NCI-H1930 (cell line): ENCODE data around the gene PARD3B.
A peak's percentile ranks its signal among the peaks of the same experiment; 100 is the strongest.
"Not testable (repeated sequence)": the region's sequence is repeated elsewhere in the genome, so short reads cannot be mapped to it uniquely, and the experiment has no call there.

Source experiments
- DNase-seq, 2 experiments: peaks; one replicate each; lab custom pipeline; 2025; lab: John Stamatoyannopoulos, UW

Gene PARD3B

GRCh38 chr2:205193125-205193835 is 648.0 kb downstream of the PARD3B start:
- no peak for DNase-seq

- DNase-seq = peak in 1 of 2 experiments; percentile 12
Observed at GRCh38 chr2:205193836-205194228, 648.6 kb downstream of the PARD3B start.

GRCh38 chr2:205197468-205198139 is 652.3 kb downstream of the PARD3B start:
- DNase-seq = no peak

- no peak for DNase-seq
Observed at GRCh38 chr2:205198140-205198525, 652.9 kb downstream of the PARD3B start.

GRCh38 chr2:205199165-205199850 is 654.0 kb downstream of the PARD3B start:
- DNase-seq = no peak

GRCh38 chr2:205210494-205210893 is 665.2 kb downstream of the PARD3B start:
- no peak for DNase-seq

- no peak for DNase-seq
Observed at GRCh38 chr2:205212357-205212756, 667.1 kb downstream of the PARD3B start.

- peak in 1 of 2 experiments; percentile 35 for DNase-seq
Observed at GRCh38 chr2:205216092-205216491, 670.8 kb downstream of the PARD3B start.

GRCh38 chr2:205216580-205216979 is 671.3 kb downstream of the PARD3B start:
- DNase-seq = no peak

- DNase-seq = no peak
Observed at GRCh38 chr2:205217004-205217403, 671.7 kb downstream of the PARD3B start.

- no peak for DNase-seq
Observed at GRCh38 chr2:205218056-205218455, 672.8 kb downstream of the PARD3B start.

- not testable (repeated sequence) for DNase-seq
Observed at GRCh38 chr2:205218816-205219215, 673.5 kb downstream of the PARD3B start.

- no peak for DNase-seq
Observed at GRCh38 chr2:205220559-205220958, 675.3 kb downstream of the PARD3B start.

- DNase-seq = no peak
Observed at GRCh38 chr2:205232086-205232485, 686.8 kb downstream of the PARD3B start.

- no peak for DNase-seq
Observed at GRCh38 chr2:205235434-205235833, 690.2 kb downstream of the PARD3B start.

GRCh38 chr2:205237524-205237923 is 692.2 kb downstream of the PARD3B start:
- DNase-seq = no peak

- DNase-seq = no peak
Observed at GRCh38 chr2:205245001-205245400, 699.7 kb downstream of the PARD3B start.

GRCh38 chr2:205245652-205246051 is 700.4 kb downstream of the PARD3B start:
- no peak for DNase-seq

- no peak for DNase-seq
Observed at GRCh38 chr2:205259121-205259520, 713.8 kb downstream of the PARD3B start.

GRCh38 chr2:205261516-205262020 is 716.3 kb downstream of the PARD3B start:
- DNase-seq = no peak

- no peak for DNase-seq
Observed at GRCh38 chr2:205267323-205267722, 722.0 kb downstream of the PARD3B start.

GRCh38 chr2:205270689-205271088 is 725.4 kb downstream of the PARD3B start:
- DNase-seq = no peak

GRCh38 chr2:205273148-205273547 is 727.9 kb downstream of the PARD3B start:
- DNase-seq = no peak
